Measurements from ENCODE around the gene PTPRM.

DNA sequence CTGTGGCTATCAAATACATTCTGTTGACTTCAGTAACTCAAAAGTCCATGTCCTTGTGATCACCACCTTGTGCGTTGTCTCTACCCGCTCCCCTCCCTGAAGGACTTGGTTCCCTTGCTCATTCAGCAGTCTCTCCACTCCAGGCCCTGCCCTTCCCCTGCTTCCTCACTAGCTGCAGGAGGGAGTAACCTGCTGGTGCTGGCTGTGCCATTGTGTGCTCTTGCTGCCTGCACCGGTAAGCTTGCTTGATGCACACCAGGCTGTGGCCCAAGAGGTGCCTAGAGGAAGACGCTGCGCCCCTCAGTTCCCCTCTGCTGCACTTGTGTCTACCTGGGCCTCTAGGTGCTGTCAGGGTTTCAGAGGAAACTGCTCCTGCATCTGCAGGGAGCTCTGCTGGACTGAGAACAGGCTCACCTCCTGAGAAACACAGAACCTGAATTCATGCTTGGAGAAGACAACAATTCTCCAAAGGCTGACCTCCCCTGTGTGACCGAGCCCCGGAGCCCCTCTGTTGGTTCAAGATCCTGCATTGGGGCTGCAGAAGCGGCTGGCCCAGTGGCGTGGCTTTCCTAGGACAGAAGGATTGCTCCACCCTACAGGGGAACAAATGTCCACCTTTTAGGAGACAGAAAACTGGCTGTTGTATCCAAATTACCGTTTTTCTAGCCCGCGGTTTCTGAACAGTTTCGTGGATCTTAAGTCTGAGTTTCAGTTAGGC, 33.6 kb downstream of the PTPRM start:
- TF ChIP-seq POLR2AphosphoS5 (IDR thresholded peaks at IDR 0.05; ENCODE audit: insufficient read depth, low read depth, low read length) (no peak), POLR2A (IDR thresholded peaks at IDR 0.05; ENCODE audit: low read depth, low read length) (no peak)
- TF ChIP-seq, protein P1, sequence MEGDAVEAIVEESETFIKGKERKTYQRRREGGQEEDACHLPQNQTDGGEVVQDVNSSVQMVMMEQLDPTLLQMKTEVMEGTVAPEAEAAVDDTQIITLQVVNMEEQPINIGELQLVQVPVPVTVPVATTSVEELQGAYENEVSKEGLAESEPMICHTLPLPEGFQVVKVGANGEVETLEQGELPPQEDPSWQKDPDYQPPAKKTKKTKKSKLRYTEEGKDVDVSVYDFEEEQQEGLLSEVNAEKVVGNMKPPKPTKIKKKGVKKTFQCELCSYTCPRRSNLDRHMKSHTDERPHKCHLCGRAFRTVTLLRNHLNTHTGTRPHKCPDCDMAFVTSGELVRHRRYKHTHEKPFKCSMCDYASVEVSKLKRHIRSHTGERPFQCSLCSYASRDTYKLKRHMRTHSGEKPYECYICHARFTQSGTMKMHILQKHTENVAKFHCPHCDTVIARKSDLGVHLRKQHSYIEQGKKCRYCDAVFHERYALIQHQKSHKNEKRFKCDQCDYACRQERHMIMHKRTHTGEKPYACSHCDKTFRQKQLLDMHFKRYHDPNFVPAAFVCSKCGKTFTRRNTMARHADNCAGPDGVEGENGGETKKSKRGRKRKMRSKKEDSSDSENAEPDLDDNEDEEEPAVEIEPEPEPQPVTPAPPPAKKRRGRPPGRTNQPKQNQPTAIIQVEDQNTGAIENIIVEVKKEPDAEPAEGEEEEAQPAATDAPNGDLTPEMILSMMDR (IDR thresholded peaks at IDR 0.05; ENCODE audit: extremely low read depth in 1 of 2, insufficient read depth in 1 of 2, low read depth in 1 of 2, low read length in 2 of 2) = no peak

Measured in endothelial cell of umbilical vein (primary cell).